NT2/D1 (cell line): ENCODE results near the gene KCNJ15.

Experiments used
- DNase-seq: peaks from one replicate; pipeline ENCODE4 v3.0.0-alpha.2; 2011; ENCODE audit warnings: low read depth, low spot score
- H3K27me3 ChIP-seq: 2 replicates; pipeline ENCODE4 v1.6.0; 2011; ENCODE audit warnings: mild to moderate bottlenecking; ENCODE audit not compliant: insufficient read length, insufficient read depth
- H3K36me3 ChIP-seq: 2 replicates; pipeline ENCODE4 v1.6.1; 2011; ENCODE audit warnings: mild to moderate bottlenecking, low read length, mixed read lengths; ENCODE audit not compliant: insufficient read depth, insufficient read length
- H3K4me1 ChIP-seq: 2 replicates; pipeline ENCODE4 v1.5.1; 2011; ENCODE audit not compliant: insufficient read depth, insufficient read length
- H3K4me3 ChIP-seq: 2 replicates; pipeline ENCODE4 v1.5.1; 2011; ENCODE audit warnings: low read depth; ENCODE audit not compliant: insufficient read length
- H3K9ac ChIP-seq: 2 replicates; pipeline ENCODE4 v1.6.0; 2011; ENCODE audit warnings: low read depth; ENCODE audit not compliant: insufficient read length
- H3K9me3 ChIP-seq: 2 replicates; pipeline ENCODE4 v1.5.1; 2011; ENCODE audit warnings: mild to moderate bottlenecking, low read length; ENCODE audit not compliant: insufficient read depth
- SUZ12 ChIP-seq: IDR thresholded peaks from 2 replicates; pipeline ENCODE4 v1.6.1; 2011; ENCODE audit not compliant: insufficient read length, insufficient read depth; ENCODE audit errors: extremely low read depth
- YY1 ChIP-seq: IDR thresholded peaks from 2 replicates; pipeline ENCODE4 v1.6.1; 2011; ENCODE audit not compliant: insufficient read length, insufficient read depth
- ZNF274 ChIP-seq: IDR thresholded peaks from 2 replicates; pipeline ENCODE4 v1.6.1; 2011; ENCODE audit warnings: mild to moderate bottlenecking, low read depth, low read length

KCNJ15 gene

GRCh38 chr21:38334866-38335265, 78.1 kb downstream of the KCNJ15 start:
- no peaks in the 10 kb centered on the region for H3K9me3 ChIP-seq
- H3K36me3 ChIP-seq: no peaks in the 10 kb centered on the region
- no peak for DNase-seq
- no peaks in the 10 kb centered on the region for H3K27me3 ChIP-seq
- H3K4me1 ChIP-seq: no peaks in the 10 kb centered on the region
- no peak for TF ChIP-seq SUZ12
- no peak for TF ChIP-seq ZNF274
- TF ChIP-seq YY1: no peak
- H3K9ac ChIP-seq: no peak overlapping the region
- no peak overlapping the region for H3K4me3 ChIP-seq

DNA sequence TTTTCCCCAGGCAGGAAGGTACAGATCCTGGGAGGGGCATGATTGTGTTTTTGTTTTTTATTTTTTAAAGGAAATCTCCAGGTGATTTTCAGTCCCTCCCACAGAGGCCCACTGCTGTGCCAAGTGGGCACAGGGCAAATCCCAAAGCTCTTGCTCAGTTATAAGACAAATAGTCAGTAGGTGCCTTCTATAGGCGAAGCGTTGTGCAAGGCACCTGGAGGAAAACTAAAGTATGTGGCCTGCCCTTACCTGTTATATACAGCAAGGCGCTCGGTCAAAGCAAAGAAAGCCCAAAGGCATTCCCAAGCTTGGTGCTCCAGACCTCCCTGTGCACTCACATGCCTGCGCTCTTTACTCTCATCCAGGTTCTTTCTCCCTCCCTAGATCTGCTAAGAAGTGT, 81.0 kb downstream of the KCNJ15 start:
- H3K9me3 ChIP-seq: no peaks in the 10 kb centered on the region
- TF ChIP-seq SUZ12: no peak
- H3K27me3 ChIP-seq: no peaks in the 10 kb centered on the region
- no peaks in the 10 kb centered on the region for H3K36me3 ChIP-seq
- no peaks in the 10 kb centered on the region for H3K4me1 ChIP-seq
- DNase-seq: no peak
- no peak overlapping the region for H3K4me3 ChIP-seq
- H3K9ac ChIP-seq: no peak overlapping the region

- no peaks in the 10 kb centered on the region for H3K36me3 ChIP-seq
- H3K9me3 ChIP-seq: no peaks in the 10 kb centered on the region
- no peak overlapping the region for H3K9ac ChIP-seq
- no peak overlapping the region for H3K4me3 ChIP-seq
- H3K27me3 ChIP-seq: no peaks in the 10 kb centered on the region
- DNase-seq: no peak
- TF ChIP-seq YY1 (no peak), ZNF274 (no peak), SUZ12 (no peak)
- H3K4me1 ChIP-seq: no peaks in the 10 kb centered on the region
These were observed 83.3 kb downstream of the KCNJ15 start for GRCh38 chr21:38340131-38340530.

DNA sequence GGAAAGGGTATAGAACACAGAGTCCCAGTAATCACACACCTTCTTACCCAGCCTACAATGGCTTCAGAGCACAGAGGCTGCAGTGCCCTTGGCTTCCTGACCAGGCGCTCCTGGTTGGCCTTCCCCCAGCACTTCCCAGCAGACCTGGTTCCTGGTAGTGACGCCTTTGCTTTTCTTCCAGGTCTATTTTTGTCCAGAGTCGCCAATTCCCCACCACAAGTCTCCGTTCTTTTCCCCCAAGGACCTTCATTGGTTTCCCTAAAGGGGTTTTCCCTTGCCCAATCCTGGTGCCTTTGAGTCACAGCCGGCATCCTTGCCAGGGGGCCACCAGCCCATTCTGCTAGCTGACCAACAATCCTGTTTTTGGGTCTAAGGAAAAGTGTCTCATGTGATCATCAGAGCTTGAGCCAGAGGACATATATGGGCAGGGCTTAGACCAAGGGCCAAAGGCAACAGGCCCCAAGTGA, 84.8 kb downstream of the KCNJ15 start:
- no peak for DNase-seq
- Histone ChIP-seq H3K9me3 (no peaks in the 10 kb centered on the region), H3K9ac (no peak overlapping the region), H3K4me3 (no peak overlapping the region), H3K36me3 (no peaks in the 10 kb centered on the region), H3K4me1 (no peaks in the 10 kb centered on the region), H3K27me3 (no peaks in the 10 kb centered on the region)
- TF ChIP-seq SUZ12 (no peak), ZNF274 (no peak), YY1 (no peak)

DNA sequence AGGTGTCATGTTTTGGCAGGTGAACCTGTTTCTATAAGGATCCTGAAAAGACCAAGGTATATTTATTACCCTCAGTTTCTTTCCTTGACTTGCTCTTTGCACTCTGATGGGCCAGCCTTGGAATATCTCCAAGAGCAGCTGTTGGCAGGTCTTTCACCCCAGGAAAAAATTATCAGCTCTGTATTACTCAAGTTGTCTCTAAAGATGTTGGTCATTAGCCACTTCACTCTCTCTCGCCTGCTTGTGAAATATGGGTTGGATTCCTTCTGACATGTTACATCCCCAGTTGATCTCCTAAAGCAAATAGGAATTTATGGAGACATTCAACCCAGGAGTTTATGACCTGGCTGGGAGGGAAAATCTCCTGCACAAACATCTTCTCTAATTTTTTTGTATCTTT, 85.9 kb downstream of the KCNJ15 start:
- TF ChIP-seq SUZ12: no peak
- TF ChIP-seq ZNF274: no peak
- TF ChIP-seq YY1: no peak
- no peaks in the 10 kb centered on the region for H3K27me3 ChIP-seq
- no peak overlapping the region for H3K9ac ChIP-seq
- H3K9me3 ChIP-seq: no peaks in the 10 kb centered on the region
- H3K4me3 ChIP-seq: no peak overlapping the region
- no peaks in the 10 kb centered on the region for H3K4me1 ChIP-seq
- no peak for DNase-seq
- H3K36me3 ChIP-seq: no peaks in the 10 kb centered on the region

DNA sequence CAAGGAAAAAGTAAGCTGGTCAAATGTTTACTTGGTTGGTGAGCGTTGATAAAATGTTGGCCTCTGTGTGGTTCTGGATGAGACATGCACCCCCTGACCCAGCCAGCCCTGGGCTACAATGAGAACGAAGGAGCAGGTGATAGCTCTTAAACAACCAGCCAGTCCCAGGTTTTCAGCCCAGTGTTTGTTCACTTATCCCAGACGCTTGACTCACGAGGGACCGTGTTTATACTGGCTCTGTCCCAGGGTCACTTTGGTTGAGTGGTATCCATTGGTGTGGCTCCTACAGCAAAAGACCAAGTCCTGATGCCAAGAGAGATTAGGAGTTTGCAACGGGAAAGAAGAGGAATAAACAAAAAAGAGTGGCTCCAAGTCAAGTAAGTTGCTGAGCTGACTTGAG, 86.9 kb downstream of the KCNJ15 start:
- no peaks in the 10 kb centered on the region for H3K36me3 ChIP-seq
- DNase-seq: no peak
- H3K27me3 ChIP-seq: no peaks in the 10 kb centered on the region
- no peaks in the 10 kb centered on the region for H3K9me3 ChIP-seq
- no peak overlapping the region for H3K9ac ChIP-seq
- TF ChIP-seq ZNF274 (no peak), YY1 (no peak), SUZ12 (no peak)
- no peak overlapping the region for H3K4me3 ChIP-seq
- H3K4me1 ChIP-seq: no peaks in the 10 kb centered on the region

GRCh38 chr21:38346286-38346685, 89.5 kb downstream of the KCNJ15 start:
- Histone ChIP-seq H3K4me3 (no peak overlapping the region), H3K36me3 (no peaks in the 10 kb centered on the region), H3K9ac (no peak overlapping the region), H3K4me1 (peaks cover 5% of the 10 kb centered on the region), H3K27me3 (no peaks in the 10 kb centered on the region), H3K9me3 (peaks cover 8% of the 10 kb centered on the region; the same call in 1 of the 2 replicates)
- TF ChIP-seq ZNF274: no peak
- no peak for TF ChIP-seq YY1
- no peak for TF ChIP-seq SUZ12
- DNase-seq: no peak

DNA sequence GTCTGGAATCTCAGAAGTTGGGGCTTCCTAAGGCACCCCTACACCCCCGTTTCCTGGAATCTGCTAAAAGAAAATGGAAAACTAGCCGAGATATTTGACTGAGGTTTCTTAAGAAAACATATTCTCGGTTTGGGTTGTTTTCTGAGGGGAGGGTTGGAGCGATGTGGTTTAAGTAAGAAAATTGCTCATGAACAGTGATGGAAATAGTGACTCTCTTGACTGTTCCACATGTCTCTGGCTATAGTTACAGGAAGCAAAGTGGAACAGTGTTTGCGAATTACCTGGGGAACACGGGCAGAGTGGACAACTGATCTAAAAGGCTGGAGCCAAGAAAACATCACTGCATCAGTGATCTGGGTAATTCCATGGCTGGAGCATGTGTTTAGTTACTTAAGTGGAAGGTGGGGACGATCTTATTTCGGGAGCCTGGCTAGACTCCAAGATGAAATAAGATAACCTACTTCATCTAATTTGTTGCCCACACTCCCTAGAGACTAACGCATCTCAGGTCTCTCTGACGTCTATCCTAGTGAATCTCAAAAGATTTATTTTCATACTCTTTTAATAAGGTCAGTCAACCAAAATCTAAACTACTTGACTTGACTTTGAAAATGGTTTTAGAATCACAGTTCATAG, 92.4 kb downstream of the KCNJ15 start:
- no peaks in the 10 kb centered on the region for H3K36me3 ChIP-seq
- H3K4me3 ChIP-seq: no peak overlapping the region
- H3K9me3 ChIP-seq: peaks cover 16% of the 10 kb centered on the region; the same call in 1 of the 2 replicates
- peaks cover 7% of the 10 kb centered on the region for H3K4me1 ChIP-seq
- H3K27me3 ChIP-seq: no peaks in the 10 kb centered on the region
- DNase-seq: no peak
- TF ChIP-seq ZNF274 (no peak), SUZ12 (no peak), YY1 (no peak)
- H3K9ac ChIP-seq: no peak overlapping the region
